Measurements from ENCODE around the gene GLYR1.
"Not testable (repeated sequence)": the region's sequence is repeated elsewhere in the genome, so short reads cannot be mapped to it uniquely, and the experiment has no call there.

The GLYR1 gene

DNA sequence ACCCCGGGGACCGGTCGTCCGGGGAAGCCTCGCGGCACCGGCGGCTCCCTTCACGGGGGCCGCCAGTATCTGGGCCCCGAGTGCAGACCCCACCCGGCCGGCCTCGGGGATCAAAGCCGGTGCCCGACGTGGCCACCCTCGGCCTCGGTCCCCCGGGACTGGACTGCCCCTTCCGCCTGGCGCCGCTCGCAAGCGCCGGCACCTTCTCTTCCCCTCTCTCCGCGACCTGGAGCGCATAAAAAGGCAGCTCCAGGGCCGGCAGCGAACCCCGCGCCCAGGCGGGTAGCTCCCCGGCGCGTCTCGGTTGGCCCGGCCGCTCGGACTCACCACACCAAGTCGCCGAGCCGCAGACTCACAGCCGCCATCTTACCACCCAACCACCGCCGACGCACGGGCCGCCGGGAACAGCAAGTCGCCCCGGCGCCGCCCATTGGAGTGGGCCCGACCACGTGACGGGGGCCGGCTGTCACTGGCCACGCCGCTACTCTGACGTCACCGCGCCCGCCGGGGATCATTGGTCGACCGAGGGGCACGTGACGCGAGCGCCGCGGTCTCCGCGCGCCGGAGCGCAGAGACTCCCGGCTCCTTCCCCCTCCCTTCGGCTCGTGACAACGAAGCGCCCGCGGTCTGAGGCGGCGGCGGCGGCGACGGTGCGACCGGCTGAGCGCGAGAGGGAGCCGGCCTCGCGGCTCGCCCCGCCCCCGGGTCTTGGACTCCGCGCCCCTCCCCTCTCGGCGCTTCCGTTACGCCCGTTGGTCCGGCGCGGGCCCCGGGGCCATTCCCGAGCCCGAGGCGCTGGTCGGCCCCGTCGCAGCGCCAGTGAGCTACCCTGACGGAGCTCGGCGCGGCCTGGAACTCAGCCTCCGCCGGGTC lies at the start of gene GLYR1, which contains the start of gene UBN1:
Gene GLYR1, minus strand, starts transcription at position 388 of the 873 bp plus-strand sequence. Its CDS starts 23 bp downstream, at position 365.
Gene UBN1, plus strand, starts transcription at position 581 of the 873 bp plus-strand sequence. CDS start 5,437 bp downstream, outside the sequence.
- peaks cover 15% of the 10 kb centered on the region; the same call in 1 of the 2 replicates for H3K36me3 ChIP-seq (ENCODE audit: insufficient read depth, low read length)
- H3K79me2 ChIP-seq (ENCODE audit: control insufficient read depth, insufficient read depth, low read length, unreplicated experiment) = peaks cover 73% of the 10 kb centered on the region
- H3K27ac ChIP-seq (ENCODE audit: low read depth, low read length) = peak within 1 kb of the TSS; percentile 88
- H3K4me3 ChIP-seq (ENCODE audit: low read depth, low read length) = peak within 1 kb of the TSS; percentile 88
- peaks cover 28% of the 10 kb centered on the region for H3K4me1 ChIP-seq (ENCODE audit: control insufficient read depth, insufficient read depth, low read length, unreplicated experiment)
- H3K27me3 ChIP-seq (ENCODE audit: insufficient read depth, low read length) = no peaks in the 10 kb centered on the region
- H2AFZ ChIP-seq (ENCODE audit: low read length, unreplicated experiment) = peak within 1 kb of the TSS; percentile 75

DNA sequence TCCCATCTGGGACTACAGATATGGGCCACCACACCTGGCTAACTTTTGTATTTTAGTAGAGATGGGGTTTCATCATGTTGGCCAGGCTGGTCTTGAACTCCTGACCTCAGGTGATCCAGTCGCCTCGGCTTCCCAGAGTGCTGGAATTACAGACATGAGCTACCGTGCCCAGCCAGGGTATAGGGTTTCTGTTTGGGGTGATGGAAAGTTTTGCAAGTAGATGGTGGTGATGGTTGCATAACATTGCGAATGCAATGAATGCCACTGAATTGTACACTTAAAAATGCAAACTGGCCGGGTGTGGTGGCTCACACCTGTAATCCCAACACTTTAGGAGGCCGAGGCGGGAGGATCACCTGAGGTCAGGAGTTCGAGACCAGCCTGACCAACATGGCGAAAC lies 49.7 kb upstream of the GLYR1 start:
- not testable (repeated sequence) for H2AFZ ChIP-seq (ENCODE audit: low read length, unreplicated experiment); H3K4me1 ChIP-seq (ENCODE audit: control insufficient read depth, insufficient read depth, low read length, unreplicated experiment); H3K79me2 ChIP-seq (ENCODE audit: control insufficient read depth, insufficient read depth, low read length, unreplicated experiment); H3K27ac ChIP-seq (ENCODE audit: low read depth, low read length); H3K27me3 ChIP-seq (ENCODE audit: insufficient read depth, low read length); H3K36me3 ChIP-seq (ENCODE audit: insufficient read depth, low read length); H3K4me3 ChIP-seq (ENCODE audit: low read depth, low read length)

DNA sequence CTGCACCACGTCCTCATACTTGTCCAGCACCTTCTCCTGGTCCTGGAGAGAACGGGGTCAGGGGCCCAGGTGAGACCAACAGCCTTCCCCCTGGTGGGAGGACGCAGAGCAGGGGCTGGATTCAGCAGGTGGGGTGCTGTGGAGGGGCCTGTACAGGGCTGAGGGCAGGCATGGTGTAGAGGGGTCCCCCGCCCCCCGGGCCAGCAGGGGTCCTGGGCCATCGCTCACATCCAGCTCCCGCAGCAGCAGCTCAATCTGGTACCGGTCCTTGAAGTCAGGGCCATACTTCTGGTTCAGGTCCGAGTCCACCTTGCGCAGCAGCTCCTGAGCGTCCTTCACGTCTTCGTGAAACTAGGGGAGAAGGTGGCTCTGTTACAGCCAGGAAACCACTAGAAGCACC lies 48.3 kb upstream of the GLYR1 start:
- peaks cover 4% of the 10 kb centered on the region; the same call in 1 of the 2 replicates for H3K36me3 ChIP-seq (ENCODE audit: insufficient read depth, low read length)

DNA sequence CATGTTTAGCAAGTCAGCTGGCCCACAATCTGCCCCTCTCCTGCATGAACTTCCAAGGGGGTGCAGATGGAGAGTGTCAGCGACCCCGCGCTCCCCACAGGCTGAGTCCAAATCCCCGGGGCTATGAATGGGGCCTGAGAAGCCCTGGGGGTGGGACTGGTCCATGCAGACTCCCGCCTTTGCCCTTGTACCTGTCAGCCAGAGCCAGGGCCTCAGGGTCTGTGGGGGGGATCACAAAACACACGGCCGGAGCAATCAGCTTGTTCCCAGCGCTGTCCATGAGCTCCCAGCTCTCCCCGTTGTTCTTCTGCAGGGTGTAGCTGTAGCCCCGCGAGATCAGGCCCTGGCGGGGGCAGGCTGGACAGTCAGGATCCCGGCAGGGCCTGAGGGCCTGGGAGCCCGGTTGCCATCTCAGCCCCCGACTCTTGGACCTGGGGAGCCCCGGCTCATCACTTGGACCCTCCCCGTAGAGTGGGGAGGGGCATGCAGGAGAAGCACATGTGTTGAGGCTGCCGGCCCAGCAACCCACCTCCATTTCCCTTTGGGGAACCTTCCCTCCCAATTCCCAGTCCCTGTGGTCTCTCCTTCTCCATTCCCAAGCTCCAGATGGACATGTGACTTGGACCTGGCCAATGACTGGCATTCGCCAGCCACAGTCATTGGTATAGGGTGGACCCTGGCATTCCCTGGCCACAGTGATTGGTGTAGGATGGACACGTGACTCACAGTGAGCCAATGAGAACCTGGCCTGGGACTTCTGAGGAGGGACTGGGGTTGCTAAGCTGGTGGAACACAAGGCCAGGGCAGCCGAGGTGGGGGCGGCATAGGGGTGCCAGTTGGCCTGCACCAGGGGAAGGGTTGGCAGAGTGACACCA lies 47.4 kb upstream of the GLYR1 start:
- H3K4me3 ChIP-seq (ENCODE audit: low read depth, low read length) = no peak overlapping the region
- H3K79me2 ChIP-seq (ENCODE audit: control insufficient read depth, insufficient read depth, low read length, unreplicated experiment) = no peaks in the 10 kb centered on the region
- H3K4me1 ChIP-seq (ENCODE audit: control insufficient read depth, insufficient read depth, low read length, unreplicated experiment) = no peaks in the 10 kb centered on the region
- no peaks in the 10 kb centered on the region for H3K27me3 ChIP-seq (ENCODE audit: insufficient read depth, low read length)
- H3K36me3 ChIP-seq (ENCODE audit: insufficient read depth, low read length) = peaks cover 4% of the 10 kb centered on the region; the same call in 1 of the 2 replicates
- no peak overlapping the region for H3K27ac ChIP-seq (ENCODE audit: low read depth, low read length)
- H2AFZ ChIP-seq (ENCODE audit: low read length, unreplicated experiment) = no peak overlapping the region

More for the DNA sequence above, 48.3 kb upstream of the GLYR1 start:
- no peaks in the 10 kb centered on the region for H3K27me3 ChIP-seq (ENCODE audit: insufficient read depth, low read length)
- no peaks in the 10 kb centered on the region for H3K4me1 ChIP-seq (ENCODE audit: control insufficient read depth, insufficient read depth, low read length, unreplicated experiment)
- no peaks in the 10 kb centered on the region for H3K79me2 ChIP-seq (ENCODE audit: control insufficient read depth, insufficient read depth, low read length, unreplicated experiment)
- H2AFZ ChIP-seq (ENCODE audit: low read length, unreplicated experiment) = no peak overlapping the region
- no peak overlapping the region for H3K27ac ChIP-seq (ENCODE audit: low read depth, low read length)
- no peak overlapping the region for H3K4me3 ChIP-seq (ENCODE audit: low read depth, low read length)

DNA sequence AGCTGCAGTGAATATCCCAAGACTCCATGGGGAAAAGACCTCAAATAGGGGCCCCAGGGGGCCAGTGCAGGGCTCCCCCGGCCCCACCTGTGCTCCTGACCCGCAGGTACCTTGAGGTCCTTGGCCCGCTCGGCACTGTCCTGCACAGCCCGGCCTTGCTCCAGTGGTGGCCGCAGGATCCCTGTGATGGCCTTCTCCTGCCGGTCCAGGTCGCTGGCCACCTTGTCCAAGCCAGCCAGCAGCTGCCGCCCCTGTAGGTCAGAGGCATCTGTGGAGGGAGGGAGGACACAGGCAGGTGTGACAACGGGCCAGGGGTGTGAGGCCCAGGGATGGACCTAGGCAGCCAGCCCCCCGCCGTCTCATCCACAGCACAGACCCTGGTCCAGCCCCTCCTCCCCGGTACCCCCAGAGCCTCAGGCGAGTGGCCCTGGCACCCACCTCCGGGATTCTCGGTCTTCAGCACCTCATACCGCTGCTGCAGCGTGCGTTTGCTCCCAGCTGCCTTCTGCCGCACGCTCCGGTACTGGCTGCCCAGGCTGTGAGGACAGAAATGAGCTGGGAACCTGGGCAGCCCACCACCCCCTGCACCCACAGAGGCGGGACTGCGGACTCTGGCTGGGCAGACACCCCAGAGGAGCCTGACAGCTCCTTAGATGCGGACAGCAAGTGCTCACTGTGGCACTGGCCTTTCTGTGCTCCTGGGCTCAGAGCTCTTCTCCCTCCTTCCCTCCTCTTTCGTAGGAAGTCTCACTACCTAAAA lies 46.2 kb upstream of the GLYR1 start:
- no peaks in the 10 kb centered on the region for H3K79me2 ChIP-seq (ENCODE audit: control insufficient read depth, insufficient read depth, low read length, unreplicated experiment)
- H3K27ac ChIP-seq (ENCODE audit: low read depth, low read length) = no peak overlapping the region
- H3K36me3 ChIP-seq (ENCODE audit: insufficient read depth, low read length) = no peaks in the 10 kb centered on the region
- H3K4me1 ChIP-seq (ENCODE audit: control insufficient read depth, insufficient read depth, low read length, unreplicated experiment) = no peaks in the 10 kb centered on the region
- no peak overlapping the region for H2AFZ ChIP-seq (ENCODE audit: low read length, unreplicated experiment)
- no peaks in the 10 kb centered on the region for H3K27me3 ChIP-seq (ENCODE audit: insufficient read depth, low read length)
- no peak overlapping the region for H3K4me3 ChIP-seq (ENCODE audit: low read depth, low read length)

DNA sequence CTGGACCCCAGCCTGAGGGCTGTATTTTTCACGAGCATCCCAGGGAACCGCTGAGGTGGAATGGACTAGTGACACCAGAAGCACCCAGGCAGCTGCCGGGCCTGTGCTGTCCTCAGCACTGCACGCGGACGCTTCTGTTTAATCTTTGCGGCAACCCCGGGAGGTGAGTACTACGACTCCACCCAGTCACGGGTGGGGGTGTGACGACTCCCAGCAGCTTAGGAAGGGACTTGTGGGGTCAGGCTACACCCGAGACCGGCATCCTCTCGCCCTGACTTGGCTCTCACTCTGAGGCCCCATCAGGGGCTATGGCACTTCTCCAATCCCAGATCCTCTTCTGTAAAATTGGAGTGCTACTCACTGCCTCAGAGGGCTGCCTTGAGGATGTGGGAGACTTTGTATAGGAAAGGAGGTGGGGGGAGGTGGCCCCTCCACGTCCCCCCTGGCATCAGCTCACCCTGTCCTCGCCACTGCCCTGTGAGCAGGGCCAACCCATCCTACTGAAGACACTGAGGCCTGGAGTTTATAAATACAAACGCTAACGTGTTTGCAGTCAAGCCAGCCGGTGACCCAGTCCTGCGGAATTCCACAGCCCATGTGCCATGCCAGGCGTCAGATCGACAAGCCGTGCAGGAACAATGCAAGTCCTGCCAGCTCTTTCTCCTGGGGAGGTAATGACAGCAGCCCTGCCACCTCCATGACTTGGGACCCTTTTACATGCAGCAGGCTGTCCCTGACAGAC lies 45.4 kb upstream of the GLYR1 start:
- no peaks in the 10 kb centered on the region for H3K4me1 ChIP-seq (ENCODE audit: control insufficient read depth, insufficient read depth, low read length, unreplicated experiment)
- no peak overlapping the region for H2AFZ ChIP-seq (ENCODE audit: low read length, unreplicated experiment)
- no peak overlapping the region for H3K27ac ChIP-seq (ENCODE audit: low read depth, low read length)
- H3K4me3 ChIP-seq (ENCODE audit: low read depth, low read length) = no peak overlapping the region
- no peaks in the 10 kb centered on the region for H3K27me3 ChIP-seq (ENCODE audit: insufficient read depth, low read length)
- no peaks in the 10 kb centered on the region for H3K36me3 ChIP-seq (ENCODE audit: insufficient read depth, low read length)
- no peaks in the 10 kb centered on the region for H3K79me2 ChIP-seq (ENCODE audit: control insufficient read depth, insufficient read depth, low read length, unreplicated experiment)

DNA sequence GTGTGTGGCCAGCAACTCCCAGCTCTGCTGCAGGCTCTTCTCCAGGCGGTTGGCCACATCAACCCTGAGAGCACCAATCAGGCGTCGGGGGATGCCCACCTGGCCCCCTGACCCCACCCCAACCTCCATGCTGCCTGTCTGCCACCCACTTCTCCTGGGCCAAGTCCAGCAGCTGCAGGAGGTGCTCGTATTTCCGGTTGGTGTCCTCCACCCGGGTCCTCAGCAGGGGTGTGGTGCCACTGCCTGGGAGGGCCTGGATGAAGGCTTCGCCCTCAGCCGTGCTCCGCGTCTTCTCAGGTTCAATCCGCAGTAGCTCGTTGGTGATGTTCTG lies 44.8 kb upstream of the GLYR1 start:
- no peak overlapping the region for H2AFZ ChIP-seq (ENCODE audit: low read length, unreplicated experiment)
- no peak overlapping the region for H3K4me3 ChIP-seq (ENCODE audit: low read depth, low read length)
- H3K4me1 ChIP-seq (ENCODE audit: control insufficient read depth, insufficient read depth, low read length, unreplicated experiment) = no peaks in the 10 kb centered on the region
- no peaks in the 10 kb centered on the region for H3K79me2 ChIP-seq (ENCODE audit: control insufficient read depth, insufficient read depth, low read length, unreplicated experiment)
- H3K36me3 ChIP-seq (ENCODE audit: insufficient read depth, low read length) = no peaks in the 10 kb centered on the region
- H3K27ac ChIP-seq (ENCODE audit: low read depth, low read length) = no peak overlapping the region
- H3K27me3 ChIP-seq (ENCODE audit: insufficient read depth, low read length) = no peaks in the 10 kb centered on the region

DNA sequence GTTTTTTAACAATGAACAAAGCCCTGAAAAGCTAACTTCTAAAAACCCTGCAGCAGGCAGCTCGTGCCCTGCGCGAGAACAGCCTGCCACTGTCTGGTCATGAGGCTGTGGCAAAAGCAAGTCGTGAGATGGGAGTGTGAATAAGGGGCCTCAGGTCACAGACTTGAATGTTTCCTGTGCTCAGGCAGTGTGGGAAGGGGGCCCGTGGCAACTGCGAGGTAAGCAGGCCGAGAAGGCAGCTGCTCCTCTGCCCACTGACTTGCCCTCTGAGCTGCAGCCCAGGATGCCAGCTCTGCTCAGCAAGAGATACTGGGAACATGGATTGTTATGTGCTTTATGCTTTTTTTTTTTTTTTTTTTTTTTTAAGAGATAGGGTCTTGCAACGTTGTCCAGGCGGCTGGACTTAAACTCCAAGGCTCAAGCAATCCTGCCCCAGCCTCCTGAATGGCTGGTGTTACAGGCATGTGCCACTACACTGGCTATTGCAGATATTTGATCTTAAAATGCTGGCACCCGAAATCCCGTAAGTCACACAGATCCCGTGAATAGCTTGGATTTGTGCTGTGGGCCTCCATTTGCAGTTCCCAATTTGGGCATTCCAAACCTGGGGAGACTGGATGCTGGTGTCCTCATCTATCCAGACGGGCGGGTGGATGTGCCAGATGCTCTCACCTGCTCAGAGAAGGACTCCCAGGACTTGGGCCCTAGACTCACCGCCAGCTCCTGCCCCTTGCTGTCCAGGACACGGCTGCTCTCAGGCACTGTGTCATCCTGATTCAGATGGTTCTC lies 44.2 kb upstream of the GLYR1 start:
- no peaks in the 10 kb centered on the region for H3K27me3 ChIP-seq (ENCODE audit: insufficient read depth, low read length)
- H3K79me2 ChIP-seq (ENCODE audit: control insufficient read depth, insufficient read depth, low read length, unreplicated experiment) = no peaks in the 10 kb centered on the region
- H3K36me3 ChIP-seq (ENCODE audit: insufficient read depth, low read length) = no peaks in the 10 kb centered on the region
- no peak overlapping the region for H3K4me3 ChIP-seq (ENCODE audit: low read depth, low read length)
- H3K4me1 ChIP-seq (ENCODE audit: control insufficient read depth, insufficient read depth, low read length, unreplicated experiment) = no peaks in the 10 kb centered on the region
- H2AFZ ChIP-seq (ENCODE audit: low read length, unreplicated experiment) = no peak overlapping the region
- no peak overlapping the region for H3K27ac ChIP-seq (ENCODE audit: low read depth, low read length)

DNA sequence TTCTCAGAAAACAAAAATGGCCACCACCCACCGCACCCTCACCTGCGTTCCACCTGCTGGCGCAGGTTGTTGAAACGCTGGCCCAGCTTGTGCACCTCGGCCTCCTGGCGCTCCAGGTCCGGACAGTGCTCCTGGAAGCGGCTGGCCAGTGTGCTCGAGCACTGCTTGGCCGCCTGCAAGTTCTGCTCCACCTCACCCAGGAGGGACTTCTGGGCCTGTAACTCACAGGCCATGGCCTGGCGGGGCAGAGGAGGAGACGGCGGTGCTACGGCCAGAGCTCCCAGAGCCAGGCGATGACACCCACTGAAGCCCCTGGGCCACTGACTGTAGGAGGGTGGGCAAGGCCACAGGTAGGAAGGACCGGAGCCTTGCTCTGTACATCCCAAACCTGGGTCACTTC lies 43.6 kb upstream of the GLYR1 start:
- Histone ChIP-seq H2AFZ (ENCODE audit: low read length, unreplicated experiment) (no peak overlapping the region), H3K27ac (ENCODE audit: low read depth, low read length) (no peak overlapping the region), H3K4me1 (ENCODE audit: control insufficient read depth, insufficient read depth, low read length, unreplicated experiment) (no peaks in the 10 kb centered on the region), H3K27me3 (ENCODE audit: insufficient read depth, low read length) (no peaks in the 10 kb centered on the region), H3K36me3 (ENCODE audit: insufficient read depth, low read length) (no peaks in the 10 kb centered on the region), H3K79me2 (ENCODE audit: control insufficient read depth, insufficient read depth, low read length, unreplicated experiment) (no peaks in the 10 kb centered on the region), H3K4me3 (ENCODE audit: low read depth, low read length) (no peak overlapping the region)
